GM23338 (cell line): Measurements from ENCODE around the gene TIMM44.

ENCODE experiments used
- ZNF331 ChIP-seq: fragments of 250-450 bp; sonication (Bioruptor Pico); IDR thresholded peaks from 2 replicates; pipeline ENCODE4 v1.5.0; 2020; ENCODE audit warnings: low read depth, mild to moderate bottlenecking, moderate library complexity
- TF ChIP-seq, protein P1 (sequence below): IDR thresholded peaks from one replicate; pipeline ENCODE4 v1.6.1; 2018; ENCODE audit warnings: antibody characterized with exemption; ENCODE audit not compliant: unreplicated experiment
- TF ChIP-seq, protein P2 (sequence below), 2 experiments: fragments of 200-600 bp in 1 of 2; sonication (generic) in 1 of 2; conservative IDR thresholded peaks; 2 replicates each; pipeline versions ENCODE4 v1.5.1 to v1.6.1; 2016 to 2017; ENCODE audit warnings: antibody characterized with exemption in 2 of 2, low read depth in 2 of 2, mild to moderate bottlenecking in 2 of 2, moderate library complexity in 1 of 2

DNA sequence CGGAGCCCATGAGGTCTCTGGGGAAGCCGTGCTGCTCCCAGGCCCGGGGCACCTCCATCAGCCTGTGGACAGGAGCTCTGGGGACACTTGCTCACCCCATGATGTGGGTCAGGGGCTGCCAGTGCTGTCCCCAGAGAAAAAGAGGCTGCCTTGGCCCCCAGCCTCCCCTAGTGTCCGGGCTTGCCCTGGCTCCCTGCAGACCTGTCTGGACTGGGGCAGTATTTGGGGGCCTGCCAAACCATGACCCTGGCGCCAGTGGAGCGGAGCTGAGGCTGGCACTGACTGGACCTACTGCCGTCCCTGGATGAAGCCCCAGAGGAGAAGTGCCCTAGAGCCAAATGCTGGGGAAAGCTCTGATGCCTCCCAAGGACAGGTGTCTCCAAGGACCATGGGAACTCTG lies 31.6 kb upstream of the TIMM44 start:
- TF ChIP-seq, protein P1, sequence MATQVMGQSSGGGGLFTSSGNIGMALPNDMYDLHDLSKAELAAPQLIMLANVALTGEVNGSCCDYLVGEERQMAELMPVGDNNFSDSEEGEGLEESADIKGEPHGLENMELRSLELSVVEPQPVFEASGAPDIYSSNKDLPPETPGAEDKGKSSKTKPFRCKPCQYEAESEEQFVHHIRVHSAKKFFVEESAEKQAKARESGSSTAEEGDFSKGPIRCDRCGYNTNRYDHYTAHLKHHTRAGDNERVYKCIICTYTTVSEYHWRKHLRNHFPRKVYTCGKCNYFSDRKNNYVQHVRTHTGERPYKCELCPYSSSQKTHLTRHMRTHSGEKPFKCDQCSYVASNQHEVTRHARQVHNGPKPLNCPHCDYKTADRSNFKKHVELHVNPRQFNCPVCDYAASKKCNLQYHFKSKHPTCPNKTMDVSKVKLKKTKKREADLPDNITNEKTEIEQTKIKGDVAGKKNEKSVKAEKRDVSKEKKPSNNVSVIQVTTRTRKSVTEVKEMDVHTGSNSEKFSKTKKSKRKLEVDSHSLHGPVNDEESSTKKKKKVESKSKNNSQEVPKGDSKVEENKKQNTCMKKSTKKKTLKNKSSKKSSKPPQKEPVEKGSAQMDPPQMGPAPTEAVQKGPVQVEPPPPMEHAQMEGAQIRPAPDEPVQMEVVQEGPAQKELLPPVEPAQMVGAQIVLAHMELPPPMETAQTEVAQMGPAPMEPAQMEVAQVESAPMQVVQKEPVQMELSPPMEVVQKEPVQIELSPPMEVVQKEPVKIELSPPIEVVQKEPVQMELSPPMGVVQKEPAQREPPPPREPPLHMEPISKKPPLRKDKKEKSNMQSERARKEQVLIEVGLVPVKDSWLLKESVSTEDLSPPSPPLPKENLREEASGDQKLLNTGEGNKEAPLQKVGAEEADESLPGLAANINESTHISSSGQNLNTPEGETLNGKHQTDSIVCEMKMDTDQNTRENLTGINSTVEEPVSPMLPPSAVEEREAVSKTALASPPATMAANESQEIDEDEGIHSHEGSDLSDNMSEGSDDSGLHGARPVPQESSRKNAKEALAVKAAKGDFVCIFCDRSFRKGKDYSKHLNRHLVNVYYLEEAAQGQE: no peak
- TF ChIP-seq ZNF331 (CRISPR knock-in tag): no peak
- TF ChIP-seq, protein P2, sequence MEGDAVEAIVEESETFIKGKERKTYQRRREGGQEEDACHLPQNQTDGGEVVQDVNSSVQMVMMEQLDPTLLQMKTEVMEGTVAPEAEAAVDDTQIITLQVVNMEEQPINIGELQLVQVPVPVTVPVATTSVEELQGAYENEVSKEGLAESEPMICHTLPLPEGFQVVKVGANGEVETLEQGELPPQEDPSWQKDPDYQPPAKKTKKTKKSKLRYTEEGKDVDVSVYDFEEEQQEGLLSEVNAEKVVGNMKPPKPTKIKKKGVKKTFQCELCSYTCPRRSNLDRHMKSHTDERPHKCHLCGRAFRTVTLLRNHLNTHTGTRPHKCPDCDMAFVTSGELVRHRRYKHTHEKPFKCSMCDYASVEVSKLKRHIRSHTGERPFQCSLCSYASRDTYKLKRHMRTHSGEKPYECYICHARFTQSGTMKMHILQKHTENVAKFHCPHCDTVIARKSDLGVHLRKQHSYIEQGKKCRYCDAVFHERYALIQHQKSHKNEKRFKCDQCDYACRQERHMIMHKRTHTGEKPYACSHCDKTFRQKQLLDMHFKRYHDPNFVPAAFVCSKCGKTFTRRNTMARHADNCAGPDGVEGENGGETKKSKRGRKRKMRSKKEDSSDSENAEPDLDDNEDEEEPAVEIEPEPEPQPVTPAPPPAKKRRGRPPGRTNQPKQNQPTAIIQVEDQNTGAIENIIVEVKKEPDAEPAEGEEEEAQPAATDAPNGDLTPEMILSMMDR (conservative IDR thresholded peaks at IDR 0.05; ENCODE audit: low read depth in 2 of 2): no peak
